NCI-H774 (cell line): ENCODE measurements around the gene IRF2.

Experiments
- DNase-seq: peaks from one replicate; lab custom pipeline; 2025; lab: John Stamatoyannopoulos, UW

The IRF2 gene

GRCh38 chr4:184450743-184451535 lies 23.4 kb downstream of the IRF2 start:
- no peak for DNase-seq

GRCh38 chr4:184450045-184450444 lies 24.3 kb downstream of the IRF2 start:
- no peak for DNase-seq

GRCh38 chr4:184448821-184449220 lies 25.5 kb downstream of the IRF2 start:
- DNase-seq: no peak

GRCh38 chr4:184448141-184448540 lies 26.2 kb downstream of the IRF2 start:
- DNase-seq: no peak

GRCh38 chr4:184447664-184448063 lies 26.7 kb downstream of the IRF2 start:
- no peak for DNase-seq

GRCh38 chr4:184446132-184446658 lies 28.2 kb downstream of the IRF2 start:
- DNase-seq: peak; percentile 28

GRCh38 chr4:184444953-184445309 lies 29.4 kb downstream of the IRF2 start:
- no peak for DNase-seq

- DNase-seq: no peak
Observed at GRCh38 chr4:184444215-184444952, 30.0 kb downstream of the IRF2 start.

GRCh38 chr4:184443318-184443717 lies 31.0 kb downstream of the IRF2 start:
- DNase-seq: no peak

- no peak for DNase-seq
Observed at GRCh38 chr4:184442314-184442635, 32.1 kb downstream of the IRF2 start.

- DNase-seq: no peak
Observed at GRCh38 chr4:184441461-184442313, 32.7 kb downstream of the IRF2 start.

GRCh38 chr4:184440595-184441358 lies 33.6 kb downstream of the IRF2 start:
- DNase-seq: no peak

GRCh38 chr4:184439856-184440594 lies 34.3 kb downstream of the IRF2 start:
- no peak for DNase-seq

- DNase-seq: no peak
Observed at GRCh38 chr4:184439386-184439785, 35.0 kb downstream of the IRF2 start.

GRCh38 chr4:184438375-184438774 lies 36.0 kb downstream of the IRF2 start:
- no peak for DNase-seq

- no peak for DNase-seq
Observed at GRCh38 chr4:184437565-184438265, 36.6 kb downstream of the IRF2 start.

GRCh38 chr4:184434501-184435066 lies 39.8 kb downstream of the IRF2 start:
- no peak for DNase-seq

- no peak for DNase-seq
Observed at GRCh38 chr4:184434021-184434420, 40.3 kb downstream of the IRF2 start.

- no peak for DNase-seq
Observed at GRCh38 chr4:184433258-184433892, 41.0 kb downstream of the IRF2 start.
